Endothelial cell (in vitro differentiated cells): ENCODE measurements around the gene GADL1. TPM values are rescaled to one million over a fixed set of nuclear protein-coding genes. Genes with fewer than 3 reads are reported as not detected.

ENCODE experiments used
- DNase-seq: peaks from one replicate; pipeline ENCODE4 v3.0.0; 2021; ENCODE audit warnings: low spot score
- H3K27ac Mint-ChIP-seq: one replicate; pipeline ENCODE4 v1.8.0; 2021; ENCODE audit warnings: mixed read lengths, inconsistent platforms; ENCODE audit not compliant: unreplicated experiment
- H3K27me3 Mint-ChIP-seq: one replicate; pipeline ENCODE4 v1.8.0; 2021; ENCODE audit warnings: mild to moderate bottlenecking, moderate library complexity, mixed read lengths, inconsistent platforms; ENCODE audit not compliant: unreplicated experiment
- H3K36me3 Mint-ChIP-seq: one replicate; pipeline ENCODE4 v1.8.0; 2021; ENCODE audit warnings: mild to moderate bottlenecking, low read depth, mixed read lengths, inconsistent platforms; ENCODE audit not compliant: unreplicated experiment
- H3K4me1 Mint-ChIP-seq: one replicate; pipeline ENCODE4 v1.8.0; 2021; ENCODE audit warnings: mild to moderate bottlenecking, mixed read lengths, inconsistent platforms; ENCODE audit not compliant: unreplicated experiment
- H3K4me3 Mint-ChIP-seq: one replicate; pipeline ENCODE4 v1.8.0; 2021; ENCODE audit warnings: mild to moderate bottlenecking, mixed read lengths, inconsistent platforms; ENCODE audit not compliant: unreplicated experiment
- H3K9me3 Mint-ChIP-seq: one replicate; pipeline ENCODE4 v1.8.0; 2021; ENCODE audit warnings: mixed read lengths, inconsistent platforms; ENCODE audit not compliant: unreplicated experiment
- total RNA-seq: library from RNA; stranded (reverse); fragmentation: NEBNext Ultra II Directional; extraction: Animal tissue kit (Norgen Biotek cat#: 25700); gene quantifications from one replicate; pipeline ENCODE4 v1.2.1, GENCODE V29; 2021; ENCODE audit not compliant: unreplicated experiment
- TF ChIP-seq, protein P1 (sequence below): fragments of 200-600 bp; sonication (generic); IDR thresholded peaks from one replicate; pipeline ENCODE4 v1.5.0; 2021; ENCODE audit warnings: antibody characterized with exemption; ENCODE audit not compliant: unreplicated experiment

The GADL1 gene
- total RNA-seq, 1 donor from 2014 or later = not detected

GRCh38 chr3:30919564-30919963 lies 25.1 kb upstream of the GADL1 start:
- H3K4me3 Mint-ChIP-seq = no peak overlapping the region
- H3K27ac Mint-ChIP-seq = no peak overlapping the region
- H3K9me3 Mint-ChIP-seq = peaks cover 4% of the 10 kb centered on the region
- DNase-seq = no peak
- TF ChIP-seq, protein P1, sequence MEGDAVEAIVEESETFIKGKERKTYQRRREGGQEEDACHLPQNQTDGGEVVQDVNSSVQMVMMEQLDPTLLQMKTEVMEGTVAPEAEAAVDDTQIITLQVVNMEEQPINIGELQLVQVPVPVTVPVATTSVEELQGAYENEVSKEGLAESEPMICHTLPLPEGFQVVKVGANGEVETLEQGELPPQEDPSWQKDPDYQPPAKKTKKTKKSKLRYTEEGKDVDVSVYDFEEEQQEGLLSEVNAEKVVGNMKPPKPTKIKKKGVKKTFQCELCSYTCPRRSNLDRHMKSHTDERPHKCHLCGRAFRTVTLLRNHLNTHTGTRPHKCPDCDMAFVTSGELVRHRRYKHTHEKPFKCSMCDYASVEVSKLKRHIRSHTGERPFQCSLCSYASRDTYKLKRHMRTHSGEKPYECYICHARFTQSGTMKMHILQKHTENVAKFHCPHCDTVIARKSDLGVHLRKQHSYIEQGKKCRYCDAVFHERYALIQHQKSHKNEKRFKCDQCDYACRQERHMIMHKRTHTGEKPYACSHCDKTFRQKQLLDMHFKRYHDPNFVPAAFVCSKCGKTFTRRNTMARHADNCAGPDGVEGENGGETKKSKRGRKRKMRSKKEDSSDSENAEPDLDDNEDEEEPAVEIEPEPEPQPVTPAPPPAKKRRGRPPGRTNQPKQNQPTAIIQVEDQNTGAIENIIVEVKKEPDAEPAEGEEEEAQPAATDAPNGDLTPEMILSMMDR = no peak
- no peaks in the 10 kb centered on the region for H3K27me3 Mint-ChIP-seq
- H3K36me3 Mint-ChIP-seq = no peaks in the 10 kb centered on the region
- no peaks in the 10 kb centered on the region for H3K4me1 Mint-ChIP-seq

- H3K27me3 Mint-ChIP-seq = no peaks in the 10 kb centered on the region
- H3K4me1 Mint-ChIP-seq = no peaks in the 10 kb centered on the region
- no peak for DNase-seq
- no peak overlapping the region for H3K27ac Mint-ChIP-seq
- peaks cover 4% of the 10 kb centered on the region for H3K9me3 Mint-ChIP-seq
- no peaks in the 10 kb centered on the region for H3K36me3 Mint-ChIP-seq
- no peak overlapping the region for H3K4me3 Mint-ChIP-seq
- TF ChIP-seq, protein P1 = no peak
These were observed 24.3 kb upstream of the GADL1 start for GRCh38 chr3:30918761-30919160.

GRCh38 chr3:30915782-30916181 lies 21.3 kb upstream of the GADL1 start:
- H3K27me3 Mint-ChIP-seq = no peaks in the 10 kb centered on the region
- TF ChIP-seq, protein P1 = no peak
- no peaks in the 10 kb centered on the region for H3K36me3 Mint-ChIP-seq

GRCh38 chr3:30914696-30915095 lies 20.2 kb upstream of the GADL1 start:
- Mint-ChIP-seq H3K27me3 (no peaks in the 10 kb centered on the region), H3K4me1 (no peaks in the 10 kb centered on the region), H3K27ac (no peak overlapping the region), H3K9me3 (no peaks in the 10 kb centered on the region), H3K4me3 (no peak overlapping the region), H3K36me3 (no peaks in the 10 kb centered on the region)
- DNase-seq = no peak
- TF ChIP-seq, protein P1 = no peak

More at GRCh38 chr3:30915782-30916181, 21.3 kb upstream of the GADL1 start:
- no peak overlapping the region for H3K4me3 Mint-ChIP-seq
- H3K9me3 Mint-ChIP-seq = peaks cover 4% of the 10 kb centered on the region
- no peak overlapping the region for H3K27ac Mint-ChIP-seq
- no peak for DNase-seq
- no peaks in the 10 kb centered on the region for H3K4me1 Mint-ChIP-seq

DNA sequence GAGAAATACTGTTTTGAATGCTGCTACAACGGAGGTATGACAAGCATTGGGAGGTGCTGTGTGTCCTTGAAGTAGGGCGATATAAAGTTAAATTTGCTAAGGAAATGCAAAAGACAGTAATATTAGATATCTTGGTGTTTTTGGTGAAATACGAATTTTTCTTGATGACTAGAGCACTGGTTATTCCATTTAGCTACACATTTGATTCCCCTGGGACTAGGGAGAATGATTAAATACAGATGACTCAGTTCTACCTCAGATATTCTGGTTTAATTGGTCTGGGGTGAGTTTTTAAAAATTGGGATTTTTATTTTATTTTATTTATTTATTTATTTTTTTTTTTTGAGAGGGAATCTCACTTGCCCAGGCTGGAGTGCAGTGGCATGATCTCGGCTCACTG lies 18.7 kb upstream of the GADL1 start:
- H3K27ac Mint-ChIP-seq = no peak overlapping the region
- H3K9me3 Mint-ChIP-seq = no peaks in the 10 kb centered on the region
- no peaks in the 10 kb centered on the region for H3K36me3 Mint-ChIP-seq
- TF ChIP-seq, protein P1 = no peak
- no peaks in the 10 kb centered on the region for H3K4me1 Mint-ChIP-seq
- DNase-seq = no peak
- H3K4me3 Mint-ChIP-seq = no peak overlapping the region
- no peaks in the 10 kb centered on the region for H3K27me3 Mint-ChIP-seq
